VCaP (cell line): ENCODE results near the gene SUCO.

Experiments
- H3K27ac ChIP-seq: fragments of 450-650 bp; 2 replicates; pipeline ENCODE4 v1.5.1; 2017
- TF ChIP-seq, protein P1 (sequence below): fragments of 450-650 bp; conservative IDR thresholded peaks from 2 replicates; pipeline ENCODE4 v1.5.1; 2017; ENCODE audit warnings: mild to moderate bottlenecking, moderate library complexity

The SUCO gene

DNA sequence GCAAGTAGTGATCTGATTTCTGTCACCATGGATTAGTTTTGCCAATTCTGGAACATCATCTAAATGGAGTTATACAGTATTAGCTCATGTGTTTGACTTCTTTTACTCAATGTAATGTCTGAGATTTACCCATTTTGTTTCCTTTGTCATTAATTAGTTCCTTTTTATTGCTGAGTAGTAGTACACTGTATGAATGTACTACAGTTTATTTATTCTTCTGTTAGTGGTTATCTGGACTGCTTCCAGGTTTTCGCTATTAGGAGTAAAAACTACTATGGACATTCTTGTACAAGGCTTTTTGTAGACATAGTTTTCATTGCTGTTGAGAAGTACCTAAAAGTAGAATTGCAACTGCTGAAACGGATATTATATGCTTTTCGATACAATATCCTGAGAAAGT, 14.1 kb downstream of the SUCO start:
- H3K27ac ChIP-seq: no peak overlapping the region; the same call in 1 of the 2 replicates
- TF ChIP-seq, protein P1, sequence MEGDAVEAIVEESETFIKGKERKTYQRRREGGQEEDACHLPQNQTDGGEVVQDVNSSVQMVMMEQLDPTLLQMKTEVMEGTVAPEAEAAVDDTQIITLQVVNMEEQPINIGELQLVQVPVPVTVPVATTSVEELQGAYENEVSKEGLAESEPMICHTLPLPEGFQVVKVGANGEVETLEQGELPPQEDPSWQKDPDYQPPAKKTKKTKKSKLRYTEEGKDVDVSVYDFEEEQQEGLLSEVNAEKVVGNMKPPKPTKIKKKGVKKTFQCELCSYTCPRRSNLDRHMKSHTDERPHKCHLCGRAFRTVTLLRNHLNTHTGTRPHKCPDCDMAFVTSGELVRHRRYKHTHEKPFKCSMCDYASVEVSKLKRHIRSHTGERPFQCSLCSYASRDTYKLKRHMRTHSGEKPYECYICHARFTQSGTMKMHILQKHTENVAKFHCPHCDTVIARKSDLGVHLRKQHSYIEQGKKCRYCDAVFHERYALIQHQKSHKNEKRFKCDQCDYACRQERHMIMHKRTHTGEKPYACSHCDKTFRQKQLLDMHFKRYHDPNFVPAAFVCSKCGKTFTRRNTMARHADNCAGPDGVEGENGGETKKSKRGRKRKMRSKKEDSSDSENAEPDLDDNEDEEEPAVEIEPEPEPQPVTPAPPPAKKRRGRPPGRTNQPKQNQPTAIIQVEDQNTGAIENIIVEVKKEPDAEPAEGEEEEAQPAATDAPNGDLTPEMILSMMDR: no peak

DNA sequence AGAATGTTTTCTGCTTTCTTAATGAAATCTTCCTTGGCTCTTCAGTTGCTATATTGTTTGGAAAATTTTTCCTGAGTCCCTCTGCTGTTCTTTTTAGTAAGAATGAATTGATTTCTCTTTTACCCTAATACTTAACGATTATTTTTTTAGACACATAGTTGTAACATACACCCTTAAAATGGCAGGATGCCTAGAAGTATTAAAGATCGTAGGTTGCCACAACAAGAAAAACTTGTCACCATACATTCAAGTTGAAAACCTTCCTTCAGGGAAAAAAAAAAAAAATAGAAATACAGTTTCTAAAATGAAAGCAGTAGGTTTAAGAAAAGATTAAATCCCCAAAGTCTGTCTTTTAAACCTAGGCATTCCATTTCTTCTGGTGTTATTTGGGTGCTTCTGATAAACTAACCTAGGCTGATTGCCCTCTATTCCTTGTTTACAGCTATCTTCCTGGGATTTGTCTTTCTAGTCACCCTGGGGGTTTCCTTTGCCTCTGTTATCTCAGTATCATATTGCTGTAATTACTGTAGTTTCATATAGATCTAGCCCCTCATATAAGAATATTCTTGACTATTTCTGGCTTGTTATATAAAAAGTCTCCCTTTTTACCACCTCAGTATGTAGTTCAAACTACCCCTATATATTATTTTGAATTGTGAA, 16.8 kb downstream of the SUCO start:
- TF ChIP-seq, protein P1: no peak
- no peak overlapping the region for H3K27ac ChIP-seq

DNA sequence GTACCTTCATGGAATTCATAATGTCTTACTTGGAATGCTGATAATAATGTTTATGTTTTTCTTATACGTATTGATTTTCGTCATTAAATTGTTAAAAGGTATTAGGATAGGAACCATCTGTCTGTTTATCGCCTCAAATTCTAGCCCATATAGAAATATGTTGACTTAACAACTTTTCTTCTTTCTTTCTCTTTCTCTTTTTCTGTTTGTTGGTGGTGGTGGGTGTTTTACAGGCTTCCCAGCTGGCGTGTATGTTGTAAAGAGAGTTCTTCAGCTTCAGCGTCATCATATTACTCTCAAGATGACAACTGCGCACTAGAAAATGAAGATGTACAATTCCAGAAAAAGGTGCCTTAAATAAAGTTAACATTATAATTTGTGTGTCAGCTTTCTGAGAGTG, 18.3 kb downstream of the SUCO start:
- TF ChIP-seq, protein P1: no peak
- H3K27ac ChIP-seq: no peak overlapping the region

DNA sequence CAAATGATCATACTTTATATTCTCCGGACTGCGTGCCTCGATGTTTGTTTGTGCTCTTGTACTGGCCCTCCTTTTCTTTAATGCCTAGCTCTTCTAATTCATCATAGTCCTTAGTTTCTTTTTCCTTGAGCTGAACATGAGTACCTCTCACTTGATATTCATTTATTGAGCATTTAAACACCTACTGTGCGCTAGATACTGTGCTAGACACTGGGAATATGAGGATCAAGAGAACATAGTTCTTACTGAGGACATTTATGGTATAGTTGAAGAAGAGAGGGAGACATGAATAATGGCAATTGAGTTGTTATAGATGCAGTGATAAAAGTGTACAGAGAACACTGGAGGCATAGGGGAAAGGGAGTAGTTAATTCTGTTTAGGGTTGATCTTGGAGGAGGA, 22.0 kb downstream of the SUCO start:
- TF ChIP-seq, protein P1: no peak
- no peak overlapping the region for H3K27ac ChIP-seq

DNA sequence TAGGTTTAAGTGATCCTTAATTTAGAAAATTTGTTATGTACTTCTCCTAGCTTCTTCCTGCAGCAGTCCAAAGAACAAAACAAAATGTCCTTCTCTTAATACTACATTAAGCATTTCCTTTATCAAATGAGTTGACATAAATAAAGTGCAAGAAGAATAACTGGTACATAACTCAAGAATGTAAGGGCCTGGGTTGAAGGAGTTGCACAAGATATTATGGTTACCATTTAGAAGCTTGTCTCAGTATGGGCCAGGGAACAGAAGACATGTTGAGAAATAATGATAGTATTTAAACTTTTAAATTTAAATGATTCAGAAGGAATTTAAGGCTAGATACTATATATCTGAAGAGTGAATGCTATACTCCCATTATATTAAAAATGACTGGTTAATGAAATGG, 23.5 kb downstream of the SUCO start:
- TF ChIP-seq, protein P1: no peak
- no peak overlapping the region for H3K27ac ChIP-seq

DNA sequence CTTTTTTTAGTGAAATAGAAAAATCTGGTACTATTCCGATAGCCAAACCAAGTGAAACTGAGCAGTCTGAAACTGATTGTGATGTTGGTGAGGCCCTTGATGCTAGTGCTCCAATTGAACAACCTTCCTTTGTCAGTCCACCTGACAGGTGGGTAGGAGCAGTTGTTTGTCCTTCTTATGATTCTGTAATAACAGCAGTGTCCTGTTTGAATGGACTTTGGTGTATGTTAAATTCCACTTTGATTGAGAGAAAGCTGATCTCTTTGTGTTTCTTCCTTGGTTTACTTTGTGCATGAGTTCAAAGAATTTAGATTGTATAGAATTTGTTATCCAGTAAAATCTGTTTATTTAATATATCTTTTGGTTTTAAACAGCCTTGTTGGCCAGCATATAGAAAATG, 24.3 kb downstream of the SUCO start:
- TF ChIP-seq, protein P1: no peak
- no peak overlapping the region for H3K27ac ChIP-seq

DNA sequence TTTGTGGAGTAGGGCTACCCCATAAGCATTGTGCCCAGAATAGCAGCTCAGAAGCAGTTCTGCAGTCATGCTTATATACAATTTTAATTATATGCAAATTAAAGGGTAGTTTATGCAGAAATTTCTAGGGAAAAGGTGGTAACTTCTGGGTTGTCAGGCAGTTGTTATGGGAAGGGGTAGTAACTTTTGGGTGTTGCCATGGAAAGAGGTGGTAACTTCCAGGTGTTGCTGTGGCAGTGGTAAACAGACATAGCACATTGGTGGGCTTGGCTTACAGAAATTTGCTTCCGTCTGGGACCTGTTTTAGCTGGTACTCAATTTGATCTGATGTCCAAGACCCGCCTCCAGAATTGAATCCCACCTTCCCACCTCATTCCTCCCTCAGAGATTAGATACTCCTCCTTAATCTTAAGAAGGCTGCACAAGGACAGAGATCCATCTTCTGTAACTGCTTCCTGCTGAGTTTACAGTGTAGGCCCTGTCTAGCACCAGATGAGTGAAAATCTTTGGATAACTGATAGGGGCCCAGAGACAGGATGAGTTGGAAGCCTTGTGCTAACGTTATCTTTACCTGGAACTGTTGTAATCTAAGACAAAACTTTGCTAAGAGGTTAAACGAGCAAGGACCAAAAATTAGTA, 26.7 kb downstream of the SUCO start:
- TF ChIP-seq, protein P1: no peak
- H3K27ac ChIP-seq: no peak overlapping the region
